HG02840 (cell line): ENCODE data around the gene SLC38A6.

ENCODE experiments used
- ATAC-seq: cut with Tn5 transposase; IDR thresholded peaks from one replicate; pipeline ENCODE4 v1.9.1; 2021; ENCODE audit warnings: mild to moderate bottlenecking, moderate library complexity, moderate number of reproducible peaks; ENCODE audit not compliant: unreplicated experiment, low FRiP score

Gene SLC38A6

DNA sequence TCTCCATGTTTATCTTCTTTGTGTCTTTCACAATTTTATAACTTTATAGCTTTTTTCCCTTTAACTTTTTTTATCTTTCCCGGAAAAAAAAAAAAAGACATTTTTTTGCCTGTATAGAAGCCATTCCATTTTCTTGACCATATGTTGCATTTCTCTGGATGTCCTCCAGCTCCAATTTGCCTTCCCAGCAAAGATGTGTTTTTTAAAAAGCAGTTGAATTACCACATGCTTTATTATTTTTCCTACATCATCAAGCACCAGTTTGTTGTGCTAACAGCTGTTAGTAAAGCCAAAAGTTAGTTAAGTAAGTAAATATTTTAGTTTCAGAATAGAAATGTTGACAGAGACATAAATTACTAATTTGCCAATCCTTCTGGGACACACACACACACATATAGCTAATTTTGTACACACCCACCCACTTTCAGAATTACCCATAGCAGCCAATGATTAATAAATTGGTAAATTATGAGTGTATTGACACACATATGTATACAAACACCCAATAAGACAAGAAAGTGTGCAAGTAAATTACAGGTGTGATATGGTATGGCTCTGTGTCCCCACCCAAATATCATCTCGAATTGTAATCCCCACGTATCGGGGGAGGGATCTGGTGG, 118.3 kb downstream of the SLC38A6 start:
- no peak for ATAC-seq

DNA sequence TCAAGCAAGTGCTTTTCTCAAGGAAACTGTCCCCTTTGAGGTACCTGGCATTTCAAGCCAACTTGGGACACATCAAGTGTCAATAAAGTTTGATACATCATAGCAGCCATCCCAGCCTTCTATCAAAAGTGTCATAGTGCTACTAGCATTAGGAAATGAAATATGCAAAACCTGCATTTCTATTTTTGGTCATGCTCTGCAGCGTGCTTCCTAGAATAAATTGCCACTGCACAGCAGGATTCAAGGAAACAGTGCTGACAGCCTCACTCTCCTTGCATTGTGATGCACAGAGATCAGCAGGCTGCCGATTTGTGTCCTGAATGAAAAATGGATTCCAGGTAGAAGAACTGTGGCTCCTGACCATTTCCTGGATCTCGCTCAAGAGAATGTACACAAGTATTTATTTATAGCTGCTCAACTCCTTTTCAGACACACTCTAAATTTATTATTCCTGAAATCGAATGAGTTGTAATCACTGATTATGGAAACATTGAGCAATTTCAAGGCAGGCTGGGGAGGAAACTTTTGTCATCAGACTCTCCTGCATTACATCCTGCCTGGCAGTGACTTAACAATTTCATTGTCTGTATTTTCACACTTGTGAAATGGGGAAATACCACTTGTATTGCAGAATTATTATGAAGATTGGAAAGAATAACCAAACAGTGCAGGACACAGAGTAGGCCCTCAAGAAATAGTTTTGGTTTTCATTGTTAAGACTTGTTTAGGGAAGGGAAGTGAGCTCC, 120.9 kb downstream of the SLC38A6 start:
- ATAC-seq: no peak
